GM20431 (cell line): Measurements from ENCODE around the gene MNAT1.

Experiments
- in situ Hi-C: fragments of 300-500 bp; cut with MseI, MboI; formaldehyde crosslinking; loops from one replicate; pipeline ENCODE4 v1.15.0; 2020; ENCODE audit warnings: low sequenced_read_pairs; ENCODE audit not compliant: unreplicated experiment

The MNAT1 gene

GRCh38 chr14:60989599-60989998 is 255.0 kb downstream of the MNAT1 start:
- in situ Hi-C loops, result no loop called here

- in situ Hi-C loops, result no loop called here
Measured at GRCh38 chr14:60998617-60999016, 264.1 kb downstream of the MNAT1 start.

DNA sequence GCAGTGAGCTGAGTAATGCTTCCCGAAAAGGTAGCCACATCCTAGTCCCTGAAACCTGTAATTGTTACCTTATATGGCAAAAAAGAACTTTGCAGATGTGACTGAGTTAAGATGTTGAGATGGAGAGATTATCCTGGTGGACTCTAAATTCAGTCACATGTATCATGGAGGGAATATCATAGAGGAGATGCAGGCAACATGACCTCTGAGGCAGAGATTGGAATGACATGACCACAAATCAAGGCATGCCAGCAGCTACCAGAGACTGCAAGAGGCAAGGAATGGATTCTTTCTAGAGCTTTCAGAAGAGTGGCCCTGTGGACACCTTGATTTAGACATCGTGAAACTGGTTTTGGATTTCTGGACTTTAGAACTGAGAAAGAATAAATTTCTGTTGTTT is 265.0 kb downstream of the MNAT1 start:
- in situ Hi-C loops, result no loop called here

- in situ Hi-C loops, result no loop called here
Measured at GRCh38 chr14:61003571-61003970, 269.0 kb downstream of the MNAT1 start.

DNA sequence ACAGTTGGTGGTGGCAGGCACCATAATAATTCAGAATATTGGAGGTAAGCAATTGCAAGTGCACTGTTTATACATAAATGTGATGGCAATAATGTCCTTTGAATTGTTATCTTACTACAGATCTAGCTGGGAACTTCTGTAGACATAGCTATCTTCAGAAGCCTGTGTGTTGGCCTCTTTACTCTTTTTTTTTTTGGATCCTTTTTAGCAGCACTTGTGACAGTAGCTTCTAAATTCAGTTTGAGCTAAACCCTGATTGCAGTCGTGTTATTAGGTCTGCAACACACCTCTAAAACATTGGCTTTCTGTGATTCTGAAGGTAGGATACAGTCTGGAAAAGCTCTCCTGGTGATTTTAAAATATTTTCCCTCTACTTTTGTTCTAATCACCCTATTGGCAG is 285.0 kb downstream of the MNAT1 start:
- in situ Hi-C loops, result no loop called here
